Esophagus squamous epithelium (tissue), 4 donors: ENCODE data around the gene PCDHB5.

ENCODE experiments used
- CTCF ChIP-seq, 6 experiments: fragments of 450-650 bp in 4 of 6; fragments of 200-600 bp in 2 of 6; sonication (generic) in 2 of 6; IDR thresholded peaks; one replicate each; pipeline ENCODE4 v1.5.1; 2016 to 2019; ENCODE audit warnings: antibody characterized with exemption in 6 of 6, mild to moderate bottlenecking in 4 of 6, moderate library complexity in 4 of 6
- POLR2A ChIP-seq, 4 donors: fragments of 450-650 bp; IDR thresholded peaks; one replicate each; pipeline ENCODE4 v1.6.1; 2017; ENCODE audit warnings: antibody characterized with exemption in 4 of 4, mild to moderate bottlenecking in 4 of 4, moderate library complexity in 3 of 4

GRCh38 chr5:141127305-141127704 lies 7.7 kb upstream of the PCDHB5 start:
- TF ChIP-seq CTCF (IDR thresholded peaks at IDR 0.05) = no peak
- no peak for TF ChIP-seq POLR2A (IDR thresholded peaks at IDR 0.05)
